Breast epithelium (tissue), 3 donors: ENCODE measurements around the gene PLEKHO2.

Experiments used
- POLR2AphosphoS5 ChIP-seq, 3 donors: sonication (generic); formaldehyde crosslinking; IDR thresholded peaks; one replicate each; pipeline ENCODE4 v1.6.1; 2017; ENCODE audit warnings: antibody characterized with exemption in 3 of 3
- TF ChIP-seq, protein P1 (sequence below), 3 donors: fragments of 450-650 bp; IDR thresholded peaks; one replicate each; pipeline ENCODE4 v1.5.1; 2016 to 2017; ENCODE audit warnings: antibody characterized with exemption in 3 of 3, mild to moderate bottlenecking in 3 of 3, moderate library complexity in 3 of 3

DNA sequence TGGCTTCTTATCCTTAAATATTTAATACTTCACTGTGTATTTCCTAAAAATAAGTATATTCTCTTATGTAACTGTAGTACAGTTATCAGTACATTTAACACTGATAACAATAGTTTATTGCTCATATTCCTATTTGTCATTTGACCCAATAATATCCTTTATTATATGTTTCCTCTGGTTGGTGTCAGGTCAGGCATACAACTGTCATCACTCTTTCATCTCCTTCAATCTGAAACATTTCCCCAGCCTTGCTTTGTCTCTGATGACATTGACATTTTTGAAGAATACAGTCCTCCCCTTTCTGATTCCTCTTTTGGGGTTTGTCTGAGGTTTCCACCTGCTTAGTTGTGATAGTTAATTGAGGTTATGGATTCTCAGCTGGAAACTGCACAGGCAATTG is 27.8 kb downstream of the PLEKHO2 start:
- TF ChIP-seq, protein P1, sequence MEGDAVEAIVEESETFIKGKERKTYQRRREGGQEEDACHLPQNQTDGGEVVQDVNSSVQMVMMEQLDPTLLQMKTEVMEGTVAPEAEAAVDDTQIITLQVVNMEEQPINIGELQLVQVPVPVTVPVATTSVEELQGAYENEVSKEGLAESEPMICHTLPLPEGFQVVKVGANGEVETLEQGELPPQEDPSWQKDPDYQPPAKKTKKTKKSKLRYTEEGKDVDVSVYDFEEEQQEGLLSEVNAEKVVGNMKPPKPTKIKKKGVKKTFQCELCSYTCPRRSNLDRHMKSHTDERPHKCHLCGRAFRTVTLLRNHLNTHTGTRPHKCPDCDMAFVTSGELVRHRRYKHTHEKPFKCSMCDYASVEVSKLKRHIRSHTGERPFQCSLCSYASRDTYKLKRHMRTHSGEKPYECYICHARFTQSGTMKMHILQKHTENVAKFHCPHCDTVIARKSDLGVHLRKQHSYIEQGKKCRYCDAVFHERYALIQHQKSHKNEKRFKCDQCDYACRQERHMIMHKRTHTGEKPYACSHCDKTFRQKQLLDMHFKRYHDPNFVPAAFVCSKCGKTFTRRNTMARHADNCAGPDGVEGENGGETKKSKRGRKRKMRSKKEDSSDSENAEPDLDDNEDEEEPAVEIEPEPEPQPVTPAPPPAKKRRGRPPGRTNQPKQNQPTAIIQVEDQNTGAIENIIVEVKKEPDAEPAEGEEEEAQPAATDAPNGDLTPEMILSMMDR (IDR thresholded peaks at IDR 0.05) = no peak
- no peak for TF ChIP-seq POLR2AphosphoS5 (IDR thresholded peaks at IDR 0.05)
